AG10803 (cell line): Measurements from ENCODE around the gene AIFM3.

ENCODE experiments used
- DNase-seq: peaks from one replicate; pipeline ENCODE4 v3.0.0; 2010; ENCODE audit warnings: low read depth
- H3K4me3 ChIP-seq: 2 replicates; pipeline ENCODE4 v1.5.1; 2011; ENCODE audit warnings: mild to moderate bottlenecking, low read length, control low read depth
- TF ChIP-seq, protein P1 (sequence below): conservative IDR thresholded peaks from 2 replicates; pipeline ENCODE4 v1.5.1; 2011; ENCODE audit warnings: mild to moderate bottlenecking, low read length, control low read depth, inconsistent platforms

AIFM3 gene

DNA sequence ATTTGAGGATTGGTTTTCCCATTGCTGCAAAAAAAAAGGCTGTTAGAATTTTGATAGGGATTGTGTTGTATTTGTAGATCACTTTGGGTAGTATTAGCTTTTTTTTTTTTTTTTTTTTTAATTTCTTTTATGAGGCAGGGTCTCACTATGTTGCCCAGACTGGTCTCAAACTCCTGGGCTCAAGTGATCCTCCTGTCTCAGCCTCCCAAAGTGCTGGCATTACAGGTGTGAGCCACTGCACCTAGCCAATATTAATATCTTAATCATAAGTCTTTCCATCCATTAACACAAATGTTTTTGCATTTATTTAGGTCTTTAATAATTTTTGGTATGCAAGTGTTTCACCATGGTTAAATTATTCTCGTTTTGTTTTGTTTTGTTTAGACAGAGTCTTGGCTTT lies 23.0 kb upstream of the AIFM3 start:
- no peak for DNase-seq
- no peak overlapping the region for H3K4me3 ChIP-seq
- TF ChIP-seq, protein P1, sequence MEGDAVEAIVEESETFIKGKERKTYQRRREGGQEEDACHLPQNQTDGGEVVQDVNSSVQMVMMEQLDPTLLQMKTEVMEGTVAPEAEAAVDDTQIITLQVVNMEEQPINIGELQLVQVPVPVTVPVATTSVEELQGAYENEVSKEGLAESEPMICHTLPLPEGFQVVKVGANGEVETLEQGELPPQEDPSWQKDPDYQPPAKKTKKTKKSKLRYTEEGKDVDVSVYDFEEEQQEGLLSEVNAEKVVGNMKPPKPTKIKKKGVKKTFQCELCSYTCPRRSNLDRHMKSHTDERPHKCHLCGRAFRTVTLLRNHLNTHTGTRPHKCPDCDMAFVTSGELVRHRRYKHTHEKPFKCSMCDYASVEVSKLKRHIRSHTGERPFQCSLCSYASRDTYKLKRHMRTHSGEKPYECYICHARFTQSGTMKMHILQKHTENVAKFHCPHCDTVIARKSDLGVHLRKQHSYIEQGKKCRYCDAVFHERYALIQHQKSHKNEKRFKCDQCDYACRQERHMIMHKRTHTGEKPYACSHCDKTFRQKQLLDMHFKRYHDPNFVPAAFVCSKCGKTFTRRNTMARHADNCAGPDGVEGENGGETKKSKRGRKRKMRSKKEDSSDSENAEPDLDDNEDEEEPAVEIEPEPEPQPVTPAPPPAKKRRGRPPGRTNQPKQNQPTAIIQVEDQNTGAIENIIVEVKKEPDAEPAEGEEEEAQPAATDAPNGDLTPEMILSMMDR = no peak

DNA sequence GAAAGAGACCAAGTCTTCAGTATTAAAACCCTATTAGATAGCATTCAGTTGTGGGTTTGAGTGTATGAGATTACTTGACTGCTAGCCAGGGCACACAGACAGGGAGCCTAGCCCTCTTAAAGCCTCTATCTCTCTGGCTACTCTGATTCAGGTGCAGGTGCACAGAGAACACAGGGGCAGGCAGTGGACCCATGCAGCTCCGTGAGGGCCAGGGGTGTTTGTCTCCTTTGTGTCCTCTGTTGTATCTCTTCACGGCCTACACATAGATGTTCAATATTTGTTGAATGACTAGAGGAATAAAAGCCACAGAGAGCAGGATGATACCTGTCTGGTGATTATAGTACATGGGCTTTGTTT lies 21.5 kb upstream of the AIFM3 start:
- TF ChIP-seq, protein P1 = no peak
- no peak overlapping the region for H3K4me3 ChIP-seq
- no peak for DNase-seq

DNA sequence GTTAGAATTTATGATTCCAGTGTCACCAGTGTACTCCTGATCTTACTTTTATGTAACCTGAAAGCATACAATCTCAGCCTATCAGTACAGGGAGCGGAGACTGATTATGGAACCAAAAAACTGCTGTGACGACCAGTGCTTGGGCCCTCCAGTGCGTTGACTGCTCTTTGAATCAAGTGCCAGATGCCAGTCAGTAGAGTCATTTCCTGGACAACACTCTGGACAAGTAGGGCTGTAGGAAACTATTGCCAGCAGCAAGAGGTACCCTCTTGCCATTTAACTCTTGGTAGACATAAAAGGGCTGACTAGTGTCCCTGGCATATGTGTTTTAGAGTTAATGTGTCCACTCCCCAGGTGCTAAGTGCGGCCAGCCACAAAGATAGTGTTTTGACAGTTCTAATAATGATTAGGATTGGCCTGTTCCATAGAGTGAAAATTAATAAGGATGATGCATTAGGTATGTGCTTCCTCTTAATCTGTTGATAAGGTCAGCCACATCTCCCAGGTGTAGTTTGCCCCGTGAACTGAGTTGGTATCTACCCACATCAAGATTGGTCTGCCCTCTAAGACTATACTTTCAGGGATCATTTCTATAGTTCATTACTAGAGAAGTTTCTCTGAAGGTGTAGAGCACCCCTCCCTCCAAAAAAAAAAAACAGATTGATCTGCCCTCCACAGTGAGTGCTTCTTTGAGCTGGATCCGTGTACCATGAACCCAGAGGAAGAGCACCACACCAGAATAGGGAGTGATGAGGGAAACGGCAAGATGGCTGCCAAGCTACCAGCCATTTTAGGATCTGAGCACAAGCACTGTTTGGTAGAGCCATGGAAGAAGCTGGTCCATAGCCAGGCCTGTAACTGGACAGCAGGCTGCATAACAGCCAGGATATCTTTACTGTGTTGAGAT lies 20.7 kb upstream of the AIFM3 start:
- no peak overlapping the region for H3K4me3 ChIP-seq
- TF ChIP-seq, protein P1 = no peak
- peak; percentile 24 for DNase-seq

DNA sequence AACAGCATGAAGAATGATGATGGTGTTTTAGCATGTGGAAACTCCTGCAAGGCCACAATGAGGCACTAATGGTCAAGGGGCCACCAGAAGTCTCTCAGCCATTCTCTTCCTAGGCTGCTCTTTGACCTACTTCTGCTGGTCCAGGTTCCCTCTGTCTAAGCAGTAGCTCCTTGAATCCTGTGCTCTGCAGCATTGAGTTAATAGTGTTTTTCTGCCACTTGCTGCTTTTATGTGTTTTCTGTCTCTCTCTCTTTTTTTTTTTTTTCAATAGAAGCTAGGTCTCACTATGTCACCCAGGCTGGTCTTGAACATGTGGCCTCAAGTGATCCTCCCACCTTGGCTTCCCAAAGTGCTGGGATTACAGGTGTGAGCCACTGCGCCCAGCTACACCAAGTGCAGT lies 20.1 kb upstream of the AIFM3 start:
- TF ChIP-seq, protein P1 = no peak
- DNase-seq = no peak
- no peak overlapping the region for H3K4me3 ChIP-seq

DNA sequence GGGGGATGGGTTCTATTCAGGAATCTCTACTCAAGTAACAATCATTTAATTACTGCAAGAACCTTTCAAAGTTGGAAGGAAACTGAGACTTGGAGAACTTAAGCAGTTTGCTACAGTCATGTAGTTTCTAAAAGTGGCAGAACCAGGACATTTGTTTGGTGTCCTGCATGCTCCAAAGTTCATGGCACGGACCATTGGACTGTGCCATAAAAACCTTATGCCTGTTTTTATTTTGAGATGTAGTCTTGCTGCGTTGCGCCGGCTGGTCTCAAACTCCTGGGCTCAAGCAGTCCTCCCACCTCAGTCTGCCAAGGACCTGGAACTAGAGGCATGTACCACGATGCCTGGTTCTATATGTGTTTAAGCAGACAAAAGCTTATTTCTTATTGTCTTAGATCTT lies 18.6 kb upstream of the AIFM3 start:
- TF ChIP-seq, protein P1 = no peak
- no peak overlapping the region for H3K4me3 ChIP-seq
- DNase-seq = no peak

DNA sequence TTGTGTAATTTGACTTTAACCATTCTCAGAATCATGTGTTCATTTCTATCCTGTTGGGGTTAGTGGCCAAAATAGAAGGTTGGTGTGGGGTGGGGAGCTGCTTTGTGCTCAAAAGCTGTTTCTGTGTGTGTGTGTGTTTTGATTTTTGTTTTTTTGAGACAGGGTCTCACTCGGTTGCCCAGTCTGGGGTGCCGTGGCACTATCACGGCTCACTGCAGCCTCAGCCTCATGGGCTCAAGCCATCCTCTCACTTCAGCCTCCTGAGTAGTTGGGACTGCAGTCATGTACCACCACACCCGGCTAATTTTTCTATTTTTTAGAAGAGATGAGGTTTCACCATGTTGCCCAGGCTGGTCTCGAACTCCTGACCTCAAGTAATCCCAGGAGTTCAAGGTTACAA lies 18.1 kb upstream of the AIFM3 start:
- TF ChIP-seq, protein P1 = no peak
- no peak overlapping the region for H3K4me3 ChIP-seq

DNA sequence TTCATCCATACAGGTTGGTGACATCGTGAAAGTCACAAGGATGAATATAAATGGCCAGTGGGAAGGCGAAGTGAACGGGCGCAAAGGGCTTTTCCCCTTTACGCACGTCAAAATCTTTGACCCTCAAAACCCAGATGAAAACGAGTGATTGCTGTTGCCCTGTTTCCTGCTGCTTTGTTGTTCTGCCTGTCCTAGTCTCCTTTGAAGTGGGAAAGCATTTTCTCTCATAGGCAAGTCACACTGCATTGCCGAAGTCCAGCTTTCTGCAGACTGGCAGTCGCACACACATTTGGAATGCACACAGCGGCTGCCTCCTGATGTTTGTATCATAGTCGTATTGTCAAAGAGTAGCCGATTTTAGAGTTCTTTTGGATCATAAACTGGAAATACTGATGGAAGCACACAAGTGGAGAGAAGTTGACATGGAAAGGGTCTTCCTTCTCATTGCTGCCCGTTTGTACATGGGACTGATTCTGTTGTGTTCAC lies 17.3 kb upstream of the AIFM3 start:
- DNase-seq = no peak
- TF ChIP-seq, protein P1 = no peak
- no peak overlapping the region for H3K4me3 ChIP-seq

More for the DNA sequence above, 18.1 kb upstream of the AIFM3 start:
- no peak for DNase-seq
